PC-9 (cell line): Measurements from ENCODE around the gene FRMD8.

ENCODE experiments used
- EZH2 ChIP-seq: fragments of 200-600 bp; sonication (generic); IDR thresholded peaks from 2 replicates; pipeline ENCODE4 v1.8.0; 2017; ENCODE audit warnings: antibody characterized with exemption, low read depth
- TF ChIP-seq, protein P1 (sequence below): fragments of 200-600 bp; sonication (generic); conservative IDR thresholded peaks from 2 replicates; pipeline ENCODE4 v1.6.1; 2017; ENCODE audit warnings: mixed run types, antibody characterized with exemption, mild to moderate bottlenecking, moderate library complexity

- TF ChIP-seq, protein P1, sequence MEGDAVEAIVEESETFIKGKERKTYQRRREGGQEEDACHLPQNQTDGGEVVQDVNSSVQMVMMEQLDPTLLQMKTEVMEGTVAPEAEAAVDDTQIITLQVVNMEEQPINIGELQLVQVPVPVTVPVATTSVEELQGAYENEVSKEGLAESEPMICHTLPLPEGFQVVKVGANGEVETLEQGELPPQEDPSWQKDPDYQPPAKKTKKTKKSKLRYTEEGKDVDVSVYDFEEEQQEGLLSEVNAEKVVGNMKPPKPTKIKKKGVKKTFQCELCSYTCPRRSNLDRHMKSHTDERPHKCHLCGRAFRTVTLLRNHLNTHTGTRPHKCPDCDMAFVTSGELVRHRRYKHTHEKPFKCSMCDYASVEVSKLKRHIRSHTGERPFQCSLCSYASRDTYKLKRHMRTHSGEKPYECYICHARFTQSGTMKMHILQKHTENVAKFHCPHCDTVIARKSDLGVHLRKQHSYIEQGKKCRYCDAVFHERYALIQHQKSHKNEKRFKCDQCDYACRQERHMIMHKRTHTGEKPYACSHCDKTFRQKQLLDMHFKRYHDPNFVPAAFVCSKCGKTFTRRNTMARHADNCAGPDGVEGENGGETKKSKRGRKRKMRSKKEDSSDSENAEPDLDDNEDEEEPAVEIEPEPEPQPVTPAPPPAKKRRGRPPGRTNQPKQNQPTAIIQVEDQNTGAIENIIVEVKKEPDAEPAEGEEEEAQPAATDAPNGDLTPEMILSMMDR: no peak
- no peak for TF ChIP-seq EZH2
Measured at GRCh38 chr11:65341856-65342255, 44.6 kb upstream of the FRMD8 start.
